ENCODE results near the gene CAMSAP1.

CAMSAP1 gene

GRCh38 chr9:135788576-135789300, 118.6 kb downstream of the CAMSAP1 start:
- DNase-seq: no peak

- no peak for DNase-seq
These were observed 119.4 kb downstream of the CAMSAP1 start for GRCh38 chr9:135787776-135788575.

DNA sequence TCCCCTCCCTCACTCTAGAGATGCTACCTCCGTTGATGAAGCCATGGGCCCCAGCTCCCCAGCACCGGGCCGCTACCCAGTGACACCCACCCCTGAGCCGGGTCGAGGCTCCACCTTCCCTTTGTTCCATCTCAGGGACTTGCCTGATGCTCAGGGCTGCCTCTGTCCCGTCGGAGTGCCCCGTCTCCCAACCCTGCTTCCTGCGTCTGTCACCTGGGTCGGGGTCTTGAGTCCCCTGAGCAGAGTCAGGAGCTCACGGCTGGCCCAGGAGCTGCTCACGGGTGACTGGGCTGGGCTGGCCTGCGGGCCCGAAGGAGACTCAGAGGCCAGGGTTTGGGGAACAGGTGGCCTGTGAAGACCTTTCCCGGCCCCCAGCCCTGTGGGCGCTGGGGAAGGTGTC, 120.0 kb downstream of the CAMSAP1 start:
- DNase-seq: no peak

DNA sequence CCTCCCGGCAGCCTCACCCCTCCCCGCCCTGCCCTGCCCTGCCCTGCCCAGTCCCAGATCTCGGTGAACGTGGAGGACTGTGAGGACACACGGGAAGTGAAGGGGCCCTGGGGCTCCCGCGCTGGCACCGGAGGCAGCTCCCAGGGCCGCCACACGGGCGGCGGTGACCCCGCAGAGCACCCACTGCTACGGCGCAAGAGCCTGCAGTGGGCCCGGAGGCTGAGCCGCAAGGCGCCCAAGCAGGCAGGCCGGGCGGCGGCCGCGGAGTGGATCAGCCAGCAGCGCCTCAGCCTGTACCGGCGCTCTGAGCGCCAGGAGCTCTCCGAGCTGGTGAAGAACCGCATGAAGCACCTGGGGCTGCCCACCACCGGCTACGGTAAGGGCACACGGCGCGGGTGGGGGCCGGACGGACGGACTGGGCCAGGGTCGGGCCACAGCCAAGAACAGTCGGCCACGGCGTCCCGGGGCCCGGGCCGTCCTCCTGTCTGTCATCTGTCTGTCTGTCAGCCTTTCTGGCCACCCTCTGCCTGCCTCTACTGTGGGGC, 121.1 kb downstream of the CAMSAP1 start:
- no peak for DNase-seq

- no peak for DNase-seq
These were observed 122.3 kb downstream of the CAMSAP1 start for GRCh38 chr9:135785013-135785575.

DNA sequence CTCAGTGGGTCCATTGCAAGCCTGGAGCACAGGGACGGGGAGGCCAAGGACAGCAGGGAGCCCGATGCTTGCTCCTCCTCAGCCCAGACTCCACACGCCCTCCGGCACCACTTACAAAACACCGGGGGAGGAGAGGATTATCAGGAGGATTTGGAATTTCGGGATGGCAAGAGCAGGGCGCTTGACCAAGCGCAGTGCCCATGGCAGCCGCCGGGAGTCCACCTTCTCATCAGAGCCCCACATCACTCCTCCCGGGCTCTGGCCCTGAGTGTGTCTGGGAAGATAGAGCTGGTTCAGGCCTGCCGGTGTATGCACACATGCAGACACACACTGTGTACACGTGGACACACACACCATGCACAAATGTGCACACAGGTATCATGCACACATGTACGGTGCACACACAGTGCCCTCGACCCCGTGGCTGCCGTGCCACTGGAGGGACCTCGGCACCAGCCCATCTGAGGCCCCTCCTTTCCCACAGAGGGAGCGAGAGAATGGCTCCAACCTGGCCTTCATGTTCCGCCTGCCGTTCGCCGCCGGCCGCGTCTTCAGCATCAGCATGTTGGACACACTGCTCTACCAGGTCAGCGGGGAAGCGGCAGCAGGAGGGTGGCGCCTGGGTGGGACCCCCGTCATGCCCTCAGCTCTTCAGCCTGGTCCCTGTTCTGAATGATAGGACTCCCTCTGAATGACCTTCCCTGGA, 123.7 kb downstream of the CAMSAP1 start:
- no peak for DNase-seq

GRCh38 chr9:135782946-135783345, 124.4 kb downstream of the CAMSAP1 start:
- no peak for DNase-seq

DNA sequence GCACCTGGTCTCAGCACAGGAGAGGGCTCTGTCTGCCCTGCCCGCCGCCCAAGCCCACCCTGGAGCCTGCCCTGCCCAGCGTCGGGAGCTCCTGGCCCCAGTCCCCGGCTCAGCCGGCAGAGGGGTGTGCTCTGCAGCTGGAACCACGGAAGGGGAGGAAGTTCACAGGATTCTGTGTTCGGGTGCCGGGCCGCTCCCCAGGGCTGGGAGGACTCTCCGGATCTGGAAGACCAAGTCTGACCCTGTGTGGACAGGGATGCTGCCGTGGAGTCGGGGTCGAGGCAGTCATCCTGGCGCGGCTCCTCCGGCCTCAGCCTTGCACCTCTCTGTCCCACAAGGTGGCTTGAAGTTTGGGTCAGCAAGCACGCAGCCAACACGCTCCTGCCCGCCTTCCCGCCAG, 126.7 kb downstream of the CAMSAP1 start:
- DNase-seq: no peak

GRCh38 chr9:135780086-135780485, 127.3 kb downstream of the CAMSAP1 start:
- DNase-seq: no peak

- no peak for DNase-seq
These were observed 127.8 kb downstream of the CAMSAP1 start for GRCh38 chr9:135779571-135779970.

DNA sequence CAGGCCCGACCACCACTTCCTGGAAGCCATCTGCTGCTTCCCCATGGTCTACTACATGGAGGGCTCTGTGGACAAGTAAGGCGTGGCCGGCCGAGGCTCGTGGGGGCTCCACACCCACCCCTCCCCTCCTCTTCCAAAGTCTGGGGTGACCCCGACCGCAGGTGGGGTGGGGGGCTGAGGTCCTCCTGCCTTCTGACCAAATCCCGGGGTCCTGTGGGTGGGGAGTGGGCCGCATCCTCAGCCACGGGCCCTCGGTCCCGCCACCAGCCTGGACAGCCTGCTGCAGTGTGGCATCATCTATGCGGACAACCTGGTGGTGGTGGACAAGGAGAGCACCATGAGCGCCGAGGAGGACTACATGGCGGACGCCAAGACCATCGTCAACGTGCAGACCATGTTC, 128.9 kb downstream of the CAMSAP1 start:
- DNase-seq: no peak

DNA sequence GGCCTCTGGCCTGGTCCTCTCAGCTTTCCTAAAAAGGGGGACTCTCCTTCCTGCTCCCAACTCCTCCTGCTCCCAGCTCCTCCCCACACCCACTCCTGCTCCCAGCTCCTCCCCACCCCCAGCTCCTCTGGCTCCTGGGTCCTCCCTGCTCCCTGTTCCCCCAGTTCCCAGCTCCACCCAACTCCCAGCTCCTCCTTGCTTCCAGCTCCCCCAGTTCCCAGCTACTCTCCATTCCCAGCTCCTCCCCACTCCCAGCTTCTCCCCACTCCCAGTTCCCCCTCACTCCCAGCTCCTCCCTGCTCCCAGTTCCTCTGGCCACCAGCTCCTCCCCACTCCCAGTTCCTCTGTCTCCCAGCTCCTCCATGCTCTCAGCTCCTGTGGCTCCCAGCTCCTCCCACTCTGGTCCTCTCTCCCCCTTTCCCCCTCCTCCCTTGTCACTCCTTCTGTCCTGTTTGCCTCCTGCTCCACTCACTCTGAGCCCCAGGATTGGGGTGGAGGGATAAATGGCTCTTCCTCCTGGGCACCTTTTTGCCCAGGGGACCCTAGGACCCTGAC, 129.6 kb downstream of the CAMSAP1 start:
- no peak for DNase-seq

GRCh38 chr9:135776893-135777622, 130.3 kb downstream of the CAMSAP1 start:
- DNase-seq: no peak

DNA sequence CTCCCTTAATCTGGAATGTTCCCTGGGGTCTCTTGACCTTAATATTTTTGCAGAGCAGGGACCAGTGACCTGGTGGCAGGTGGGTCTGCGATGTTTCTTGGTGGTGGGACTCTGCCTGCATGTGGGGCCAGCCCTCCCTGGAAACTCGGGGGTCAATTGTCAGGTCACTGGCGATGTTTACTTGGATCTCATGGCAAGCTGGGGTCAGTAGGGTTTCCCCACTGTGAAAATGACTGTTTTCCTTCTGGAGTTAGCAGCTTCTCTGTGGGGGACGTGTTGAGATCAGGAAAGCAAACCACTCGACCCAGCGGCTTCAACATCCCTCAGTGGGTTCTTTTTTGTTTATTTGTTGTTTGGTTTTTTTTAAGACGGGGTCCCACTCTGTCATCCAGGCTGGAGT, 131.4 kb downstream of the CAMSAP1 start:
- DNase-seq: no peak

- no peak for DNase-seq
These were observed 132.4 kb downstream of the CAMSAP1 start for GRCh38 chr9:135774794-135775525.

- no peak for DNase-seq
These were observed 133.1 kb downstream of the CAMSAP1 start for GRCh38 chr9:135774239-135774747.

DNA sequence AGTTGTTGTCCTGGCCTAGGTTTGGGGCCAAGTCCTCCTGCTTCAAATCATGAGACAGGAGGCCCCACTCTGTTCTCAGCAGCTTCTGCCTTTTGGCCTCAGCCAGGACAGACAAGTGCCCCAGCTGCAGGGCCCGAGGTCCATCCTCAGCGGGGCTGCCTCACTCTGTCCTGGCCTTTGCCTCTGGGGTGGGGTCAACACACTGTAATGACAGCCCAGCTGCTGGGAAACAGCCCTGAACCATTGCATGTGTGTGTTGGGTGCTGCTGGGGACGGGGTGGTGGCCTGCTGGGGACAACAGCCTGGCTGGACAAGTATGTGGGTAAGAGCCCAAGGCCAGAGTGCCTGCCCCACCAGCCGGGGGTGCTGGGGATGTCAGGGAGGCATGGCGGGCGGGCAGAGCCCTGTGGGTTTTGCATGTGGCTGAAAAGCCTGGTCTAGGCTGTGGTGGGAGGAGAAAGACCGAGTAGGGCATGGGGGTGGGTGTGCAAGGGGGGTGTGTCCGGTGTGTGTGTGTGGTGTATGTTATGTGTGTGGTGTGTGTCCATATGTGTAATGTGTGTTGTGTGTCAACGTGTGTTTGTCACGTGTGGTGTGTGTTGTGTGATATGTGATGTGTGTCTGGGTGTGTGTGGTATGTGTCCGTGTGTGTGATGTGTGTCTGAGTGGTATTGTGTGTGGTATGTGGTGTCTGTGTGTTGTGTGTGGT, 133.7 kb downstream of the CAMSAP1 start:
- DNase-seq: no peak

DNA sequence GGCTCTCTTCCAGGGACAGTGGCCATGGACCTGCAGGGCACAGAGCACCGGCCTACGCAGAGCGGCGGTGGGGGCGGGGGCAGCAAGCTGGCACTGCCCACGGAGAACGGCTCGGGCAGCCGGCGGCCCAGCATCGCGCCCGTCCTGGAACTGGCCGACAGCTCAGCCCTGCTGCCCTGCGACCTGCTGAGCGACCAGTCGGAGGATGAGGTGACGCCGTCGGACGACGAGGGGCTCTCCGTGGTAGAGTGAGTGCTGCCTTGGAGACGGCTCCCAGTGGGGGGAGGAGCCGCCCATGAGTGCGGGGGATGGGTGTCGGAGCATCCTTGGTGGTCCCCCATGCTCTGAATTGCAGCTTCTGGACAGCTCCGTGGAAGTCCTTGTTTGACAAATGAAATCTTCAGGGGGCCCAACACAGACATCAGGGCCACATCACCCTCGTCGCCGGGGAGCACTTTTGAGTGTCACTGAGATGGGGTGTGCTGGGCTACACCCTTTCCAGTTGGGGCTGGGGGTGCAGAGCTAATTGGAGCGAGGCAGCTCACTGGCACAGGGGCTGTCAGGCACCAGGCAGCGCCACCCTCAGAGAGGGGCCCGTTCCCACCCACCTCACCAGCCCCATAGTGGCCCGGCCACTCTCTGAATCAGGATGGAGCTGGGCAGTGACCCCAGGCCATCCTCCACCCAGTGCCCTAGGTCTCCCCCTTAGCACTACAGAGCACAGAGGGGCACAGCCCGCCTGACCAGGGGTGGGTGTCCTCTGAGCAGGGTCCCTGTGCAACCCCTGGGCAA, 134.4 kb downstream of the CAMSAP1 start:
- DNase-seq: no peak

- no peak for DNase-seq
These were observed 135.2 kb downstream of the CAMSAP1 start for GRCh38 chr9:135772056-135772646.

All from DMS79 treated with DMSO at 0.1 percent for 48 hours (cell line).